ENCODE data around the gene CLPTM1L. TPM values are rescaled to one million over a fixed set of nuclear protein-coding genes. Genes with fewer than 3 reads are reported as not detected.

Gene CLPTM1L
- total RNA-seq, 1 experiment from 2014 or later, result 146 TPM

GRCh38 chr5:1368236-1368635 is 23.3 kb upstream of the CLPTM1L start:
- H3K4me3 ChIP-seq (ENCODE audit: low read depth, low read length, poor library complexity, severe bottlenecking), result no peak overlapping the region
- no peak for DNase-seq (ENCODE audit: low spot score)
- intact Hi-C loops (cut with micrococcal nuclease; ENCODE audit: unreplicated experiment), result no loop called here
- CTCF ChIA-PET, result no interaction called here
- TF ChIP-seq CTCF (conservative IDR thresholded peaks at IDR 0.05; ENCODE audit: low read depth, low read length) (no peak), EZH2 (IDR thresholded peaks at IDR 0.05; ENCODE audit: borderline replicate concordance, low read depth, low read length, poor library complexity, severe bottlenecking) (no peak)
- POLR2A ChIA-PET (ENCODE audit: low non-redundant PET), result no interaction called here
- no TSS peak for BruUV-seq (replicated peaks)
- peaks cover 90% of the 10 kb centered on the region for H3K27me3 ChIP-seq (replicated peaks; ENCODE audit: insufficient read depth, low read depth, low read length, poor library complexity)
- no peaks in the 10 kb centered on the region for H3K4me1 ChIP-seq (ENCODE audit: insufficient read depth, low read length, poor library complexity, severe bottlenecking)
- no peaks in the 10 kb centered on the region for H3K36me3 ChIP-seq (ENCODE audit: insufficient read depth, low read length, poor library complexity, severe bottlenecking)
- no peak overlapping the region for H3K27ac ChIP-seq (ENCODE audit: low read depth, low read length, poor library complexity, severe bottlenecking)
- no peaks in the 10 kb centered on the region for H3K9me3 ChIP-seq (ENCODE audit: low read depth, low read length, poor library complexity, severe bottlenecking)

GRCh38 chr5:1367149-1367548 is 22.2 kb upstream of the CLPTM1L start:
- Histone ChIP-seq H3K9me3 (ENCODE audit: low read depth, low read length, poor library complexity, severe bottlenecking) (no peaks in the 10 kb centered on the region), H3K36me3 (ENCODE audit: insufficient read depth, low read length, poor library complexity, severe bottlenecking) (no peaks in the 10 kb centered on the region), H3K4me3 (ENCODE audit: low read depth, low read length, poor library complexity, severe bottlenecking) (no peak overlapping the region), H3K4me1 (ENCODE audit: insufficient read depth, low read length, poor library complexity, severe bottlenecking) (no peaks in the 10 kb centered on the region), H3K27ac (ENCODE audit: low read depth, low read length, poor library complexity, severe bottlenecking) (no peak overlapping the region), H3K27me3 (replicated peaks; ENCODE audit: insufficient read depth, low read depth, low read length, poor library complexity) (peaks cover 90% of the 10 kb centered on the region)
- CTCF ChIA-PET, result no interaction called here
- no peak for DNase-seq (ENCODE audit: low spot score)
- POLR2A ChIA-PET (ENCODE audit: low non-redundant PET), result no interaction called here
- BruUV-seq (replicated peaks), result no TSS peak
- intact Hi-C loops (cut with micrococcal nuclease; ENCODE audit: unreplicated experiment), result no loop called here
- no peak for TF ChIP-seq CTCF (conservative IDR thresholded peaks at IDR 0.05; ENCODE audit: low read depth, low read length)
- no peak for TF ChIP-seq EZH2 (IDR thresholded peaks at IDR 0.05; ENCODE audit: borderline replicate concordance, low read depth, low read length, poor library complexity, severe bottlenecking)

GRCh38 chr5:1366514-1366913 is 21.6 kb upstream of the CLPTM1L start:
- DNase-seq (ENCODE audit: low spot score), result no peak
- no peak for TF ChIP-seq EZH2 (IDR thresholded peaks at IDR 0.05; ENCODE audit: borderline replicate concordance, low read depth, low read length, poor library complexity, severe bottlenecking)
- H3K27me3 ChIP-seq (replicated peaks; ENCODE audit: insufficient read depth, low read depth, low read length, poor library complexity), result peaks cover 90% of the 10 kb centered on the region
- ChIA-PET CTCF (no interaction called here), POLR2A (ENCODE audit: low non-redundant PET) (no interaction called here)
- no peaks in the 10 kb centered on the region for H3K4me1 ChIP-seq (ENCODE audit: insufficient read depth, low read length, poor library complexity, severe bottlenecking)
- no peaks in the 10 kb centered on the region for H3K9me3 ChIP-seq (ENCODE audit: low read depth, low read length, poor library complexity, severe bottlenecking)
- H3K27ac ChIP-seq (ENCODE audit: low read depth, low read length, poor library complexity, severe bottlenecking), result no peak overlapping the region
- BruUV-seq (replicated peaks), result no TSS peak
- intact Hi-C loops (cut with micrococcal nuclease; ENCODE audit: unreplicated experiment), result no loop called here
- H3K4me3 ChIP-seq (ENCODE audit: low read depth, low read length, poor library complexity, severe bottlenecking), result no peak overlapping the region
- no peaks in the 10 kb centered on the region for H3K36me3 ChIP-seq (ENCODE audit: insufficient read depth, low read length, poor library complexity, severe bottlenecking)

GRCh38 chr5:1364211-1364610 is 19.3 kb upstream of the CLPTM1L start:
- DNase-seq (ENCODE audit: low spot score), result no peak
- no peaks in the 10 kb centered on the region for H3K9me3 ChIP-seq (ENCODE audit: low read depth, low read length, poor library complexity, severe bottlenecking)
- ChIA-PET CTCF (no interaction called here), POLR2A (ENCODE audit: low non-redundant PET) (no interaction called here)
- H3K4me1 ChIP-seq (ENCODE audit: insufficient read depth, low read length, poor library complexity, severe bottlenecking), result no peaks in the 10 kb centered on the region
- TF ChIP-seq EZH2 (IDR thresholded peaks at IDR 0.05; ENCODE audit: borderline replicate concordance, low read depth, low read length, poor library complexity, severe bottlenecking) (no peak), CTCF (conservative IDR thresholded peaks at IDR 0.05; ENCODE audit: low read depth, low read length) (no peak)
- peaks cover 89% of the 10 kb centered on the region for H3K27me3 ChIP-seq (replicated peaks; ENCODE audit: insufficient read depth, low read depth, low read length, poor library complexity)
- BruUV-seq (replicated peaks), result no TSS peak
- intact Hi-C loops (cut with micrococcal nuclease; ENCODE audit: unreplicated experiment), result no loop called here
- no peaks in the 10 kb centered on the region for H3K36me3 ChIP-seq (ENCODE audit: insufficient read depth, low read length, poor library complexity, severe bottlenecking)
- H3K27ac ChIP-seq (ENCODE audit: low read depth, low read length, poor library complexity, severe bottlenecking), result no peak overlapping the region
- no peak overlapping the region for H3K4me3 ChIP-seq (ENCODE audit: low read depth, low read length, poor library complexity, severe bottlenecking)

Measured in A673 (cell line).